Mesenchymal stem cell (in vitro differentiated cells and primary cell): ENCODE data around the gene COG4.

Experiments
- DNase-seq: peaks from one replicate; pipeline ENCODE4 v3.0.0-alpha.2; 2013
- H2AFZ ChIP-seq: one replicate; pipeline ENCODE4 v1.6.1; 2013; ENCODE audit warnings: low read depth, mild to moderate bottlenecking, control low read depth, inconsistent platforms, low read length, moderate library complexity
- H2AK5ac ChIP-seq: 2 replicates; pipeline ENCODE4 v1.6.1; 2013; ENCODE audit warnings: low read length, moderate library complexity, mild to moderate bottlenecking, inconsistent platforms; ENCODE audit not compliant: severe bottlenecking
- H2BK120ac ChIP-seq: one replicate; pipeline ENCODE4 v1.6.1; 2013; ENCODE audit warnings: low read depth, mild to moderate bottlenecking, inconsistent platforms, low read length, moderate library complexity
- H2BK12ac ChIP-seq, 2 experiments: one replicate each; pipeline ENCODE4 v1.6.1; 2013; ENCODE audit warnings: inconsistent platforms in 2 of 2, low read length in 2 of 2, mild to moderate bottlenecking in 2 of 2, moderate library complexity in 2 of 2, control low read depth in 1 of 2
- H2BK15ac ChIP-seq: one replicate; pipeline ENCODE4 v1.6.1; 2013; ENCODE audit warnings: mild to moderate bottlenecking, low read depth, inconsistent platforms; ENCODE audit not compliant: poor library complexity, severe bottlenecking
- H2BK5ac ChIP-seq: 2 replicates; pipeline ENCODE4 v1.6.1; 2013; ENCODE audit warnings: low read depth, mild to moderate bottlenecking, low read length, control low read depth, inconsistent platforms; ENCODE audit not compliant: poor library complexity, severe bottlenecking
- H3K14ac ChIP-seq, 2 experiments: one replicate each; pipeline ENCODE4 v1.6.1; 2013; ENCODE audit warnings: inconsistent platforms in 2 of 2, low read length in 2 of 2, control low read depth in 1 of 2, mild to moderate bottlenecking in 1 of 2, moderate library complexity in 1 of 2
- H3K18ac ChIP-seq, 2 experiments: one replicate each; pipeline ENCODE4 v1.6.1; 2013; ENCODE audit warnings: inconsistent platforms in 2 of 2, low read length in 2 of 2, control low read depth in 1 of 2, low read depth in 1 of 2, mild to moderate bottlenecking in 1 of 2
- H3K23ac ChIP-seq, 2 experiments: one replicate each; pipeline ENCODE4 v1.6.1; 2013; ENCODE audit warnings: inconsistent platforms in 2 of 2, low read length in 2 of 2, mild to moderate bottlenecking in 2 of 2, moderate library complexity in 2 of 2, control low read depth in 1 of 2
- H3K27ac ChIP-seq: 2 replicates; pipeline ENCODE4 v1.5.1; 2013; ENCODE audit warnings: mild to moderate bottlenecking, moderate library complexity, low read length, control low read depth, inconsistent platforms; ENCODE audit not compliant: poor library complexity, severe bottlenecking
- H3K27me3 ChIP-seq, 2 experiments: 2 replicates each; pipeline versions ENCODE4 v1.6.1 to v1.7.0; 2013; ENCODE audit warnings: low read length in 2 of 2, mild to moderate bottlenecking in 2 of 2, moderate library complexity in 2 of 2, control low read depth in 1 of 2, inconsistent platforms in 1 of 2; ENCODE audit not compliant: control insufficient read depth in 1 of 2, insufficient read depth in 1 of 2
- H3K36me3 ChIP-seq, 2 experiments: 2 replicates each; pipeline versions ENCODE4 v1.6.1 to v1.7.0; 2013; ENCODE audit warnings: low read length in 2 of 2, control low read depth in 1 of 2, inconsistent platforms in 1 of 2, low read depth in 1 of 2, mild to moderate bottlenecking in 1 of 2; ENCODE audit not compliant: insufficient read depth in 2 of 2, control insufficient read depth in 1 of 2
- H3K4ac ChIP-seq, 2 experiments: one replicate each; pipeline ENCODE4 v1.6.1; 2013; ENCODE audit warnings: inconsistent platforms in 2 of 2, low read length in 2 of 2, mild to moderate bottlenecking in 2 of 2, moderate library complexity in 2 of 2, control low read depth in 1 of 2, low read depth in 1 of 2
- H3K4me1 ChIP-seq: 2 replicates; pipeline ENCODE4 v1.6.1; 2013; ENCODE audit warnings: low read depth, low read length, control low read depth; ENCODE audit not compliant: control insufficient read depth, insufficient read depth
- H3K4me2 ChIP-seq: 2 replicates; pipeline ENCODE4 v1.6.1; 2013; ENCODE audit warnings: low read length, mild to moderate bottlenecking, inconsistent platforms; ENCODE audit not compliant: poor library complexity, severe bottlenecking
- H3K4me3 ChIP-seq, 2 experiments: 2 replicates each; pipeline versions ENCODE4 v1.5.1 to v1.7.0; 2013; ENCODE audit warnings: low read length in 2 of 2, mild to moderate bottlenecking in 2 of 2, control low read depth in 1 of 2, low read depth in 1 of 2; ENCODE audit not compliant: insufficient read depth in 1 of 2
- H3K79me1 ChIP-seq: replicated peaks from 2 replicates; pipeline ENCODE4 v1.6.1; 2013; ENCODE audit warnings: mild to moderate bottlenecking, control low read depth, low read length, inconsistent platforms; ENCODE audit not compliant: poor library complexity, severe bottlenecking
- H3K9ac ChIP-seq: 2 replicates; pipeline ENCODE4 v1.7.0; 2013; ENCODE audit warnings: mild to moderate bottlenecking, low read length, moderate library complexity
- H3K9me3 ChIP-seq: 2 replicates; pipeline ENCODE4 v1.7.0; 2013; ENCODE audit warnings: mild to moderate bottlenecking, low read length; ENCODE audit not compliant: control insufficient read depth
- H4K8ac ChIP-seq: one replicate; pipeline ENCODE4 v1.6.1; 2013; ENCODE audit warnings: inconsistent platforms, mild to moderate bottlenecking, low read length, moderate library complexity
- H4K91ac ChIP-seq: one replicate; pipeline ENCODE4 v1.6.1; 2013; ENCODE audit warnings: mild to moderate bottlenecking, low read length, inconsistent platforms
- WGBS: methylation state at CpG from one replicate; pipeline ENCODE4 v1.1.7; 2013; ENCODE audit warnings: mixed read lengths; 5-methylcytosine and 5-hydroxymethylcytosine counted together

COG4 gene

GRCh38 chr16:70563636-70564035 lies 40.3 kb upstream of the COG4 start:
- no peak overlapping the region for H3K4me3 ChIP-seq
- no peak overlapping the region for H3K4me2 ChIP-seq

DNA sequence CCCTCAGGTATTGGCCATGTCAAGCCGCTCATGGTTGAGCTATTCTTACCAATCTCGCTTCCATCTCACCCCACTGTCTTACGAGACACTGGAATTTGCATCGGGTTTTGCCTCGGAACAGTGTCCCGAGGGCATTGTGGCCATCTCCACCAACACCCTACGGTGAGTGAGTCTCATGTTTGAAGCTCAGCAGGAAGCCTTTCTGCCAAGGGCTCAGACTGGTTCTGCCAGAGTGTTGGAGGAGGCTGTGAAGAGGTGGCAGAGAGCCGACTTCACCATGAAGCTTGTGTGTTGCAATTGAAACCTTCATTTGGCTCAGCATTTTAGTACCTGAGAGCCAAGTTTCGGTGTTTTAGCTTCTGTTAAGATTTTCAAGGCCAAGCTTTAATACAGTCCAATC lies 38.3 kb upstream of the COG4 start:
- Histone ChIP-seq H3K9ac (no peak overlapping the region), H3K4me3 (no peak overlapping the region), H3K36me3 (peaks cover 49 to 98% of the 10 kb centered on the region in 2 experiments), H4K91ac (no peak overlapping the region), H2BK120ac (no peak overlapping the region), H2BK5ac (no peak overlapping the region), H3K4ac (no peak overlapping the region), H3K27me3 (no peaks in the 10 kb centered on the region), H3K79me1 (peaks cover 20% of the 10 kb centered on the region), H2BK12ac (no peak overlapping the region), H3K27ac (no peak overlapping the region), H3K23ac (no peak overlapping the region), H3K18ac (no peak overlapping the region), H3K4me1 (no peaks in the 10 kb centered on the region), H4K8ac (no peak overlapping the region), H2AFZ (no peak overlapping the region), H3K4me2 (no peak overlapping the region), H3K14ac (no peak overlapping the region), H2BK15ac (no peak overlapping the region), H2AK5ac (no peak overlapping the region), H3K9me3 (no peaks in the 10 kb centered on the region)
- DNase-seq, result no peak
- 98% methylated on average over 9 of the region's 9 CpGs for WGBS

More at GRCh38 chr16:70563636-70564035, 40.3 kb upstream of the COG4 start:
- no peak overlapping the region for H3K14ac ChIP-seq
- peak overlapping the region; percentile 60 for H3K9ac ChIP-seq
- peak; percentile 23 for DNase-seq
- no peak overlapping the region for H4K91ac ChIP-seq
- no peak overlapping the region for H2BK15ac ChIP-seq
- 95% methylated on average over 7 of the region's 7 CpGs for WGBS
- no peak overlapping the region for H3K4ac ChIP-seq
- H3K9me3 ChIP-seq, result no peaks in the 10 kb centered on the region
- no peak overlapping the region for H3K23ac ChIP-seq
- H3K79me1 ChIP-seq, result peaks cover 23% of the 10 kb centered on the region
- no peak overlapping the region for H3K18ac ChIP-seq
- no peak overlapping the region for H2AFZ ChIP-seq
- H2BK5ac ChIP-seq, result no peak overlapping the region
- no peak overlapping the region for H3K27ac ChIP-seq
- H3K4me1 ChIP-seq, result no peaks in the 10 kb centered on the region
- peaks cover 60 to 98% of the 10 kb centered on the region in 2 experiments for H3K36me3 ChIP-seq
- no peak overlapping the region for H2AK5ac ChIP-seq
- H4K8ac ChIP-seq, result no peak overlapping the region
- no peak overlapping the region for H2BK120ac ChIP-seq
- H3K27me3 ChIP-seq, result no peaks in the 10 kb centered on the region
- no peak overlapping the region for H2BK12ac ChIP-seq

- peaks cover 37 to 91% of the 10 kb centered on the region in 2 experiments for H3K36me3 ChIP-seq
- H2BK5ac ChIP-seq, result no peak overlapping the region
- H2BK120ac ChIP-seq, result no peak overlapping the region
- H2BK15ac ChIP-seq, result no peak overlapping the region
- H3K9ac ChIP-seq, result no peak overlapping the region
- no peaks in the 10 kb centered on the region for H3K9me3 ChIP-seq
- no peak overlapping the region for H2AFZ ChIP-seq
- no peak overlapping the region for H3K27ac ChIP-seq
- H2AK5ac ChIP-seq, result no peak overlapping the region
- H2BK12ac ChIP-seq, result no peak overlapping the region
- peak; percentile 8 for DNase-seq
- WGBS, result 84% methylated on average over 3 of the region's 3 CpGs
- no peak overlapping the region for H3K14ac ChIP-seq
- no peak overlapping the region for H4K91ac ChIP-seq
- H3K27me3 ChIP-seq, result no peaks in the 10 kb centered on the region
- H3K18ac ChIP-seq, result no peak overlapping the region
- H3K4ac ChIP-seq, result no peak overlapping the region
- H3K4me3 ChIP-seq, result no peak overlapping the region
- no peak overlapping the region for H3K23ac ChIP-seq
- H3K4me1 ChIP-seq, result peaks cover 5% of the 10 kb centered on the region
- no peak overlapping the region for H3K4me2 ChIP-seq
- peaks cover 16% of the 10 kb centered on the region for H3K79me1 ChIP-seq
- H4K8ac ChIP-seq, result peak overlapping the region; percentile 29
These were observed 32.7 kb upstream of the COG4 start for GRCh38 chr16:70556063-70556462.

- peaks cover 27 to 90% of the 10 kb centered on the region in 2 experiments for H3K36me3 ChIP-seq
- peaks cover 12% of the 10 kb centered on the region for H3K79me1 ChIP-seq
- no peak overlapping the region for H2BK5ac ChIP-seq
- no peak overlapping the region for H3K27ac ChIP-seq
- H2AFZ ChIP-seq, result no peak overlapping the region
- no peak overlapping the region for H2BK15ac ChIP-seq
- H2BK120ac ChIP-seq, result no peak overlapping the region
- no peaks in the 10 kb centered on the region for H3K27me3 ChIP-seq
- DNase-seq, result peak; percentile 96
- no peak overlapping the region for H4K91ac ChIP-seq
- H2BK12ac ChIP-seq, result no peak overlapping the region
- no peak overlapping the region for H2AK5ac ChIP-seq
- H3K4ac ChIP-seq, result no peak overlapping the region
- no peak overlapping the region for H3K14ac ChIP-seq
- no peaks in the 10 kb centered on the region for H3K9me3 ChIP-seq
- no peak overlapping the region for H3K4me2 ChIP-seq
- H3K9ac ChIP-seq, result peak overlapping the region; percentile 75
- peak overlapping the region in 1 of 2 experiments; percentile 43 for H3K4me3 ChIP-seq
- H3K18ac ChIP-seq, result no peak overlapping the region
- H3K23ac ChIP-seq, result no peak overlapping the region
- peaks cover 5% of the 10 kb centered on the region for H3K4me1 ChIP-seq
- H4K8ac ChIP-seq, result no peak overlapping the region
These were observed 30.3 kb upstream of the COG4 start for GRCh38 chr16:70553645-70554044.
